ENCODE measurements around the gene AMH.

Gene AMH

GRCh38 chr19:2268480-2268830, 19.3 kb downstream of the AMH start:
- TF ChIP-seq FOXP2 (optimal IDR thresholded peaks at IDR 0.05; ENCODE audit: borderline replicate concordance, extremely low read depth, extremely low read length, insufficient read depth), result no peak
- TF ChIP-seq SIN3A (IDR thresholded peaks at IDR 0.05; ENCODE audit: borderline replicate concordance, insufficient read depth, low read length), result no peak
- no peak for TF ChIP-seq TAF1 (IDR thresholded peaks at IDR 0.05; ENCODE audit: borderline replicate concordance, insufficient read depth, low read length)
- TF ChIP-seq POLR2AphosphoS5 (IDR thresholded peaks at IDR 0.05; ENCODE audit: low read depth, low read length), result no peak
- TF ChIP-seq REST (IDR thresholded peaks at IDR 0.05; ENCODE audit: insufficient read depth in 1 of 2, low read depth in 2 of 2, low read length in 2 of 2), result no peak

GRCh38 chr19:2268861-2269243, 19.7 kb downstream of the AMH start:
- no peak for TF ChIP-seq TAF1 (IDR thresholded peaks at IDR 0.05; ENCODE audit: borderline replicate concordance, insufficient read depth, low read length)
- TF ChIP-seq FOXP2 (optimal IDR thresholded peaks at IDR 0.05; ENCODE audit: borderline replicate concordance, extremely low read depth, extremely low read length, insufficient read depth), result no peak

GRCh38 chr19:2269244-2270156, 20.4 kb downstream of the AMH start:
- TF ChIP-seq FOXP2 (optimal IDR thresholded peaks at IDR 0.05; ENCODE audit: borderline replicate concordance, extremely low read depth, extremely low read length, insufficient read depth) (peak; percentile 48), POLR2AphosphoS5 (IDR thresholded peaks at IDR 0.05; ENCODE audit: low read depth, low read length) (peak; percentile 99), REST (IDR thresholded peaks at IDR 0.05; ENCODE audit: insufficient read depth in 1 of 2, low read depth in 2 of 2, low read length in 2 of 2) (0 out of 4 replicates have a peak, but pooled peaks of 1 of the 2 experiments have one; percentile 67), TAF1 (IDR thresholded peaks at IDR 0.05; ENCODE audit: borderline replicate concordance, insufficient read depth, low read length) (peak; percentile 99), SIN3A (IDR thresholded peaks at IDR 0.05; ENCODE audit: borderline replicate concordance, insufficient read depth, low read length) (peak; percentile 82; the same call in 1 of the 2 replicates)

- TF ChIP-seq SIN3A (IDR thresholded peaks at IDR 0.05; ENCODE audit: borderline replicate concordance, insufficient read depth, low read length), result no peak
- TF ChIP-seq TAF1 (IDR thresholded peaks at IDR 0.05; ENCODE audit: borderline replicate concordance, insufficient read depth, low read length), result no peak
- no peak for TF ChIP-seq REST (IDR thresholded peaks at IDR 0.05; ENCODE audit: insufficient read depth in 1 of 2, low read depth in 2 of 2, low read length in 2 of 2)
- TF ChIP-seq FOXP2 (optimal IDR thresholded peaks at IDR 0.05; ENCODE audit: borderline replicate concordance, extremely low read depth, extremely low read length, insufficient read depth), result no peak
Observed at GRCh38 chr19:2270157-2270422, 21.0 kb downstream of the AMH start.

GRCh38 chr19:2270423-2271233, 21.5 kb downstream of the AMH start:
- no peak for TF ChIP-seq POLR2AphosphoS5 (IDR thresholded peaks at IDR 0.05; ENCODE audit: low read depth, low read length)
- no peak for TF ChIP-seq FOXP2 (optimal IDR thresholded peaks at IDR 0.05; ENCODE audit: borderline replicate concordance, extremely low read depth, extremely low read length, insufficient read depth)
- TF ChIP-seq REST (IDR thresholded peaks at IDR 0.05; ENCODE audit: insufficient read depth in 1 of 2, low read depth in 2 of 2, low read length in 2 of 2), result no peak
- no peak for TF ChIP-seq SIN3A (IDR thresholded peaks at IDR 0.05; ENCODE audit: borderline replicate concordance, insufficient read depth, low read length)
- no peak for TF ChIP-seq TAF1 (IDR thresholded peaks at IDR 0.05; ENCODE audit: borderline replicate concordance, insufficient read depth, low read length)
